Activated B cell treated with CpG ODN at 0.5 μM for 24 hours (primary cell): ENCODE results near the gene ESCO1. TPM values are rescaled to one million over a fixed set of nuclear protein-coding genes. Genes with fewer than 3 reads are reported as not detected.

Source experiments
- ATAC-seq: fragments of 200-7000 bp; cut with Tn5 transposase; one replicate; pipeline ENCODE4 v1.10.0; 2021; ENCODE audit warnings: low read depth, mild to moderate bottlenecking, moderate library complexity
- CTCF ChIA-PET: fragments of 350-600 bp; sonication (Branson Sonifier 250); formaldehyde crosslinking; loops from one replicate; lab custom pipeline; 2021; ENCODE audit warnings: antibody characterized with exemption; lab: Charles Lee
- POLR2A ChIA-PET: fragments of 350-600 bp; sonication (Branson Sonifier 250); formaldehyde crosslinking; loops from one replicate; lab custom pipeline; 2021; ENCODE audit warnings: antibody characterized with exemption; lab: Charles Lee
- DNase-seq: peaks from one replicate; pipeline ENCODE4 v3.0.0; 2022
- H3K27ac Mint-ChIP-seq: one replicate; pipeline ENCODE4 v1.8.0; 2020; ENCODE audit warnings: mixed read lengths
- H3K27me3 Mint-ChIP-seq: one replicate; pipeline ENCODE4 v1.8.0; 2021; ENCODE audit warnings: mixed read lengths
- H3K36me3 Mint-ChIP-seq: one replicate; pipeline ENCODE4 v1.8.0; 2021; ENCODE audit warnings: low read depth, mixed read lengths
- H3K4me1 Mint-ChIP-seq: one replicate; pipeline ENCODE4 v1.8.0; 2021; ENCODE audit warnings: mixed read lengths
- H3K4me3 Mint-ChIP-seq: one replicate; pipeline ENCODE4 v1.8.0; 2020; ENCODE audit warnings: mild to moderate bottlenecking, mixed read lengths
- H3K9me3 Mint-ChIP-seq: one replicate; pipeline ENCODE4 v1.8.0; 2020; ENCODE audit warnings: mixed read lengths
- intact Hi-C: fragments of 100-400 bp; cut with micrococcal nuclease; formaldehyde crosslinking; loops from one replicate; pipeline ENCODE4 v1.15.1; 2024
- total RNA-seq: library from RNA; stranded (reverse); gene quantifications from 2 replicates; pipeline ENCODE4 v1.2.3, GENCODE V29; 2022
- TF ChIP-seq, protein P1 (sequence below): fragments of 200-600 bp; IDR thresholded peaks from one replicate; pipeline ENCODE4 v1.8.0; 2022; ENCODE audit warnings: antibody characterized with exemption, mild to moderate bottlenecking

Gene ESCO1
- total RNA-seq, 1 donor from 2014 or later, result 19.6 TPM

DNA sequence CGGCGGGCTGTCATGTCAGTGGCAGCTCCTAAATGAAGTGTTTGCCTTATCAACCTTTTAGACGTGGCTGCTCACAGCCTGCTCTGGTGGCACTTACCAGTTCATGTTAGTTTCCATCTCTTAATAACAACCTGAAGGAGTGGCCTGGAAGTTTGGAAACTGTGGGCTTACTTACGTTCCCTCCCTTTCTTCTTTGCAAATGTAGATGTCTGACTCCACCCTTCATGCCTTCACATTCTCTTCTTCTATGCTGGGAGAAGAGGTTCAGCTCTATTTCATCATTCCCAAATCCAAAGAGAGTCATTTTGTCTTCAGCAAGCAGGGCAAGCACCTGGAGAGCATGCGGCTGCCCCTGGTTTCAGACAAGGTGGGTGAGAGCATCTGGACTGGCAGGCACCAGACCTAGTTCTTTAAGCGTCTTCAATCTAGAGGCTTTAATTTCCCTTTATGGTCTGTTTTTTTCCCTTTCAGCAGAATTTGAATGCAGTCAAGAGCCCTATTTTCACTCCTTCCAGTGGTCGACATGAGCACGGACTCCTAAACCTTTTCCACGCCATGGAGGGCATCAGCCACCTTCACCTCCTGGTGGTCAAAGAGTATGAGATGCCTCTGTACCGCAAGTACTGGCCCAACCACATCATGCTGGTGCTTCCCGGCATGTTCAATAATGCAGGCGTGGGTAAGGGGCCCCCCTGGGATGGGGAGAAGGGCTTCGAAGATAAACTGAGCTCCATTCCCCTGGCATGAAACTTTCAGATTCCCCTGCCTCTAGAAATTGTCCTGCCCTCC is 92.4 kb downstream of the ESCO1 start:
- ATAC-seq (no peak), DNase-seq (no peak)
- CTCF ChIA-PET, result no interaction called here
- H3K27ac Mint-ChIP-seq, result no peak overlapping the region
- H3K9me3 Mint-ChIP-seq, result peaks cover 2% of the 10 kb centered on the region
- intact Hi-C loops, result no loop called here
- POLR2A ChIA-PET, result no interaction called here
- H3K4me1 Mint-ChIP-seq, result no peaks in the 10 kb centered on the region
- TF ChIP-seq, protein P1, sequence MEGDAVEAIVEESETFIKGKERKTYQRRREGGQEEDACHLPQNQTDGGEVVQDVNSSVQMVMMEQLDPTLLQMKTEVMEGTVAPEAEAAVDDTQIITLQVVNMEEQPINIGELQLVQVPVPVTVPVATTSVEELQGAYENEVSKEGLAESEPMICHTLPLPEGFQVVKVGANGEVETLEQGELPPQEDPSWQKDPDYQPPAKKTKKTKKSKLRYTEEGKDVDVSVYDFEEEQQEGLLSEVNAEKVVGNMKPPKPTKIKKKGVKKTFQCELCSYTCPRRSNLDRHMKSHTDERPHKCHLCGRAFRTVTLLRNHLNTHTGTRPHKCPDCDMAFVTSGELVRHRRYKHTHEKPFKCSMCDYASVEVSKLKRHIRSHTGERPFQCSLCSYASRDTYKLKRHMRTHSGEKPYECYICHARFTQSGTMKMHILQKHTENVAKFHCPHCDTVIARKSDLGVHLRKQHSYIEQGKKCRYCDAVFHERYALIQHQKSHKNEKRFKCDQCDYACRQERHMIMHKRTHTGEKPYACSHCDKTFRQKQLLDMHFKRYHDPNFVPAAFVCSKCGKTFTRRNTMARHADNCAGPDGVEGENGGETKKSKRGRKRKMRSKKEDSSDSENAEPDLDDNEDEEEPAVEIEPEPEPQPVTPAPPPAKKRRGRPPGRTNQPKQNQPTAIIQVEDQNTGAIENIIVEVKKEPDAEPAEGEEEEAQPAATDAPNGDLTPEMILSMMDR, result no peak
- no peaks in the 10 kb centered on the region for H3K27me3 Mint-ChIP-seq
- H3K4me3 Mint-ChIP-seq, result no peak overlapping the region
- H3K36me3 Mint-ChIP-seq, result peaks cover 3% of the 10 kb centered on the region

DNA sequence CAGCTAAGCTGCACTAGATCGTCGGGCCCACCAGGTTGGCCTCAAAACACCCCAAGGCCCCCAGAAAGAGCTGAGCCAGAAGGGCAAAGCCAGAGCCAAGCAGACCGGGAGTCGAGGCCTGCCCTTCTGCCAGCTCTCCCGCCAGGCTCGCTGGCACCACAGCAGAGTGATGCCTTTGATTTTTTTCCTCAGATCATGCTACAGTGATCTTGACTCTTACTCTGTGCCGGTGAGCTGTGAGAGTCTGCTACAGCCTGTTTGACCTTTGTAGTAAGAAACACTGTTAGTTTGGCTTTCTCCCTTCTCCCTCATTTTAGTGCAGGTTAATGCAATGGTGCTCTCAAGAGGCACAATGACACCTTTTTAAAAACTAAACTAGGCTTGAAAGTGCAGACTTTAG is 97.8 kb downstream of the ESCO1 start:
- Mint-ChIP-seq H3K36me3 (no peaks in the 10 kb centered on the region), H3K9me3 (no peaks in the 10 kb centered on the region), H3K4me1 (no peaks in the 10 kb centered on the region), H3K4me3 (no peak overlapping the region), H3K27me3 (no peaks in the 10 kb centered on the region), H3K27ac (no peak overlapping the region)
- TF ChIP-seq, protein P1, result no peak
- ChIA-PET CTCF (interaction anchor here (1.5 kb wide), 1 partner anchor 9 kb away, joined by 4 read pairs; no protein-coding TSS in a partner anchor), POLR2A (no interaction called here)
- intact Hi-C loops, result no loop called here
- DNase-seq, result no peak
- no peak for ATAC-seq

DNA sequence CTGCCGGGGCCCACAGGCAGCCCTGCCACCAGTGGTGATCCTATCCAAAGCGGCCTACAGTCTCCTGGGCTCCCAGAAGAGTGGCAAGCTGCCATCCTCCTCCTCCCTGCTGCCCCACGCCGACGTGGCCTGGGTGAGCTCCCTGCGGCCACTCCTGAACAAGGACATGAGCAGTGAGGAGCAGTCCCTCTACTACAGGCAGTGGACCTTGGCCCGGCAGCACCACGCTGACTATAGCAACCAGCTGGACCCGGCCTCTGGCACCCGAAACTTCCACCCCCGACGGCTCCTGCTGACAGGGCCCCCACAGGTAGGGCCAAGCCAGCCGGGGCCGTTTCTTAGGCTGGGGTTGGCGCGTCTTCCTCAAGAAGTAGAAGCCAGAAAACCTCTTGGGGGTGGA is 100.5 kb downstream of the ESCO1 start:
- ATAC-seq, result no peak
- no peak overlapping the region for H3K4me3 Mint-ChIP-seq
- no peaks in the 10 kb centered on the region for H3K27me3 Mint-ChIP-seq
- H3K4me1 Mint-ChIP-seq, result no peaks in the 10 kb centered on the region
- POLR2A ChIA-PET, result no interaction called here
- H3K27ac Mint-ChIP-seq, result no peak overlapping the region
- CTCF ChIA-PET, result no interaction called here
- DNase-seq, result no peak
- TF ChIP-seq, protein P1, result no peak
- no peaks in the 10 kb centered on the region for H3K36me3 Mint-ChIP-seq
- H3K9me3 Mint-ChIP-seq, result no peaks in the 10 kb centered on the region
- intact Hi-C loops, result no loop called here

DNA sequence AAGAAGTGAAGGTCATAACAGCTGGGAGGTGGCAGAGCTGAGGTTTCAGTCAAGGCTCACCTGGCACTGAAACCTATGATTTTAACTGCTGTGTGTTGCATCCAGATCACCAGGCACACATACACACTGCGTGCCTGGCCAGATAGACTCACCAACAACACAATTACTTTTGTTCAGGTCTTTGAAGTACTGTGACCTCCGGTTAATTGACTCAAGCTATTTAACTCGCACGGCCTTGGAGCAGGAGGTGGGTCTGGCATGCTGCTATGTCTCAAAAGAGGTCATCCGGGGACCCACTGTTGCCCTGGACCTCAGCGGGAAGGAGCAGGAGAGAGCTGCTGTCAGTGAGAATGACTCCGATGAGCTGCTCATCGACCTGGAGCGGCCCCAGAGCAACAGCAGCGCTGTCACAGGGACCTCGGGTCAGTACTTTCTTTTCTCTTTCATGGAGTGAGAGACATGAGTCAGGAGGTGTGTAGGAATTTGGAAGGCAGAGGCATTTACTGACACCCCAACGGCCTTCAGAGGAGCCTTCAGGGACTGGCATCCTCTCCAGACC is 104.1 kb downstream of the ESCO1 start:
- Mint-ChIP-seq H3K27ac (no peak overlapping the region), H3K9me3 (no peaks in the 10 kb centered on the region), H3K4me1 (no peaks in the 10 kb centered on the region), H3K27me3 (no peaks in the 10 kb centered on the region), H3K36me3 (no peaks in the 10 kb centered on the region), H3K4me3 (no peak overlapping the region)
- intact Hi-C loops, result no loop called here
- ATAC-seq, result no peak
- ChIA-PET POLR2A (no interaction called here), CTCF (no interaction called here)
- no peak for DNase-seq
- TF ChIP-seq, protein P1, result no peak

DNA sequence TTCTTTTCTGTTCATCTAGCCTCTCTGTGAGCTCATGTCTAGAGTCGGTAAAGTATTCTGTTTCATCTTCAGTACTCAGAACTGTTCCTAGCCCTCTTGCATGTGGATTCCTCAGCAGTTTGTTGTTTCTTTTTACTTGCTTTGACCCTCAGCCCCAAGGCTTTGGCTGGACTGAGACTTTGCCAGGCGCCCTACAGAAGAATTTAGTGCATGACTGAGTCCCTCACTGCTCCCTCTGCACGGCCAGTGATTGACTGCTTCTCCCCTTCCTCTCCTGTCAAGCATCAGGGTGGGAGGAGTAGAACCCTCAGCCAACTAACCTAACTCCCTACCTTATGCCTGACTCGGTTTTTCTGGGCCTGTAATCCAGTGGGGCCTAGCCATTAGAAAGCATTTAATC is 109.8 kb downstream of the ESCO1 start:
- CTCF ChIA-PET, result no interaction called here
- TF ChIP-seq, protein P1, result no peak
- Mint-ChIP-seq H3K27ac (no peak overlapping the region), H3K27me3 (peaks cover 3% of the 10 kb centered on the region), H3K36me3 (no peaks in the 10 kb centered on the region), H3K4me1 (no peaks in the 10 kb centered on the region), H3K4me3 (no peak overlapping the region), H3K9me3 (no peaks in the 10 kb centered on the region)
- ATAC-seq (no peak), DNase-seq (no peak)
- POLR2A ChIA-PET, result no interaction called here
- intact Hi-C loops, result no loop called here
